PC-9 (cell line): ENCODE measurements around the gene NRIP1. TPM values are rescaled to one million over a fixed set of nuclear protein-coding genes. Genes with fewer than 3 reads are reported as not detected.

ENCODE experiments used
- BruUV-seq: library from RNA; stranded (reverse); fragments of 400-500 nt; replicated peaks from 2 replicates; lab custom pipeline; 2021; lab: Mats Ljungman, UMichigan
- CTCF ChIA-PET: fragments of 300-600 bp; sonication (Branson Sonifier 250); formaldehyde crosslinking; loops from one replicate; lab custom pipeline; 2022; ENCODE audit warnings: antibody characterized with exemption; lab: Charles Lee
- POLR2A ChIA-PET: fragments of 300-600 bp; sonication (Branson Sonifier 250); formaldehyde crosslinking; loops from one replicate; lab custom pipeline; 2022; ENCODE audit warnings: antibody characterized with exemption; ENCODE audit not compliant: unreplicated experiment; lab: Charles Lee
- DNase-seq, 2 experiments: peaks; one replicate each; pipeline versions ENCODE4 v3.0.0 to v3.0.0-alpha.2; 2015 to 2022; ENCODE audit warnings: mixed read lengths in 1 of 2
- H2AFZ ChIP-seq: fragments of 200-600 bp; sonication (generic); 2 replicates; pipeline ENCODE4 v1.8.1; 2017; ENCODE audit warnings: antibody characterized with exemption
- H3F3A ChIP-seq: fragments of 200-600 bp; sonication (generic); 2 replicates; pipeline ENCODE4 v1.8.1; 2017; ENCODE audit warnings: antibody characterized with exemption, mild to moderate bottlenecking, low read depth; ENCODE audit not compliant: insufficient read depth
- H3K27ac ChIP-seq: fragments of 200-600 bp; sonication (generic); 2 replicates; pipeline ENCODE4 v1.6.1; 2016; ENCODE audit warnings: mixed run types
- H3K27me3 ChIP-seq: fragments of 200-600 bp; sonication (generic); 2 replicates; pipeline ENCODE4 v1.6.1; 2016; ENCODE audit warnings: low read depth, mixed run types; ENCODE audit not compliant: insufficient read depth
- H3K36me3 ChIP-seq: fragments of 200-600 bp; sonication (generic); 2 replicates; pipeline ENCODE4 v1.6.1; 2016; ENCODE audit warnings: low read depth, mixed run types
- H3K4me1 ChIP-seq: fragments of 200-600 bp; sonication (generic); replicated peaks from 2 replicates; pipeline ENCODE4 v1.6.1; 2016; ENCODE audit warnings: mixed run types; ENCODE audit not compliant: insufficient read depth
- H3K4me2 ChIP-seq: fragments of 200-600 bp; sonication (generic); 2 replicates; pipeline ENCODE4 v1.6.1; 2017; ENCODE audit warnings: mixed run types
- H3K4me3 ChIP-seq: fragments of 200-600 bp; sonication (generic); 2 replicates; pipeline ENCODE4 v1.6.1; 2016; ENCODE audit warnings: mixed run types
- H3K79me2 ChIP-seq: fragments of 200-600 bp; sonication (generic); 2 replicates; pipeline ENCODE4 v1.6.1; 2017; ENCODE audit warnings: low read depth, mixed run types
- H3K9me2 ChIP-seq: fragments of 200-600 bp; sonication (generic); 2 replicates; pipeline ENCODE4 v1.8.1; 2017; ENCODE audit warnings: mild to moderate bottlenecking; ENCODE audit not compliant: insufficient read depth
- H3K9me3 ChIP-seq: fragments of 200-600 bp; sonication (generic); 2 replicates; pipeline ENCODE4 v1.8.1; 2016; ENCODE audit warnings: low read depth; ENCODE audit not compliant: insufficient read depth
- H4K20me1 ChIP-seq: fragments of 200-600 bp; sonication (generic); 2 replicates; pipeline ENCODE4 v1.8.1; 2017; ENCODE audit not compliant: insufficient read depth
- EZH2 ChIP-seq: fragments of 200-600 bp; sonication (generic); IDR thresholded peaks from 2 replicates; pipeline ENCODE4 v1.8.0; 2017; ENCODE audit warnings: antibody characterized with exemption, low read depth
- intact Hi-C: fragments of 100-400 bp; cut with micrococcal nuclease; formaldehyde crosslinking; loops from one replicate; pipeline ENCODE4 v1.10.0; 2022; ENCODE audit not compliant: unreplicated experiment
- total RNA-seq: library from RNA; stranded (reverse); gene quantifications from 2 replicates; pipeline ENCODE4 v1.2.3, GENCODE V29; 2021
- TF ChIP-seq, protein P1 (sequence below): fragments of 200-600 bp; sonication (generic); conservative IDR thresholded peaks from 2 replicates; pipeline ENCODE4 v1.6.1; 2017; ENCODE audit warnings: mixed run types, antibody characterized with exemption, mild to moderate bottlenecking, moderate library complexity

NRIP1 gene
- total RNA-seq, 1 experiment from 2014 or later, result 33.0 TPM

DNA sequence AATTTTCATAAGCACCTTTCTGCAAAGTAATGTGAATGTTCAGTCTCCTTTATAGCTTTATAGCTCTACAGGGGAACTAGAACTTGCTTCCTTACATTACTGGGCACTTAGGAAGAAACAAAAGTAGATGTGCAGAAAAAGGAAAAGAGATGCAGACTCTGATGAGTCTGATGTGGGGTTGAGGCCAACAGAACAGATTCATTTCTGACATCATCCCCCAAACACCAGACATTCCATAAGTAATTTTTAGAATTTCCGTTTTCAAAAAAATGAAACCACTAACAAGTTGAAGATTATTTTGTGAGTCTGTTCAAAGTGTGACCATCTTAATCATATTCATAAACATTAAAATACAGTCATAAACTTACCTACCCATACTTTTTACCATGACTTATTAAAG lies 96.0 kb downstream of the NRIP1 start:
- Histone ChIP-seq H3K9me2 (no peaks in the 10 kb centered on the region), H3K27ac (no peak overlapping the region; the same call in 1 of the 2 replicates), H4K20me1 (no peaks in the 10 kb centered on the region), H3K36me3 (peaks cover 79% of the 10 kb centered on the region), H3K79me2 (peaks cover 89% of the 10 kb centered on the region), H3K9me3 (0 out of 2 replicates have a peak, but pooled peaks cover 8% of the 10 kb centered on the region), H3K27me3 (no peaks in the 10 kb centered on the region), H3F3A (peaks cover 27% of the 10 kb centered on the region; the same call in 1 of the 2 replicates), H3K4me1 (no peaks in the 10 kb centered on the region), H3K4me3 (no peak overlapping the region), H3K4me2 (no peak overlapping the region), H2AFZ (no peak overlapping the region)
- no TSS peak for BruUV-seq
- no peak for TF ChIP-seq EZH2
- TF ChIP-seq, protein P1, sequence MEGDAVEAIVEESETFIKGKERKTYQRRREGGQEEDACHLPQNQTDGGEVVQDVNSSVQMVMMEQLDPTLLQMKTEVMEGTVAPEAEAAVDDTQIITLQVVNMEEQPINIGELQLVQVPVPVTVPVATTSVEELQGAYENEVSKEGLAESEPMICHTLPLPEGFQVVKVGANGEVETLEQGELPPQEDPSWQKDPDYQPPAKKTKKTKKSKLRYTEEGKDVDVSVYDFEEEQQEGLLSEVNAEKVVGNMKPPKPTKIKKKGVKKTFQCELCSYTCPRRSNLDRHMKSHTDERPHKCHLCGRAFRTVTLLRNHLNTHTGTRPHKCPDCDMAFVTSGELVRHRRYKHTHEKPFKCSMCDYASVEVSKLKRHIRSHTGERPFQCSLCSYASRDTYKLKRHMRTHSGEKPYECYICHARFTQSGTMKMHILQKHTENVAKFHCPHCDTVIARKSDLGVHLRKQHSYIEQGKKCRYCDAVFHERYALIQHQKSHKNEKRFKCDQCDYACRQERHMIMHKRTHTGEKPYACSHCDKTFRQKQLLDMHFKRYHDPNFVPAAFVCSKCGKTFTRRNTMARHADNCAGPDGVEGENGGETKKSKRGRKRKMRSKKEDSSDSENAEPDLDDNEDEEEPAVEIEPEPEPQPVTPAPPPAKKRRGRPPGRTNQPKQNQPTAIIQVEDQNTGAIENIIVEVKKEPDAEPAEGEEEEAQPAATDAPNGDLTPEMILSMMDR, result no peak
- POLR2A ChIA-PET, result no interaction called here
- intact Hi-C loops, result no loop called here
- CTCF ChIA-PET, result no interaction called here
- DNase-seq, result no peak

DNA sequence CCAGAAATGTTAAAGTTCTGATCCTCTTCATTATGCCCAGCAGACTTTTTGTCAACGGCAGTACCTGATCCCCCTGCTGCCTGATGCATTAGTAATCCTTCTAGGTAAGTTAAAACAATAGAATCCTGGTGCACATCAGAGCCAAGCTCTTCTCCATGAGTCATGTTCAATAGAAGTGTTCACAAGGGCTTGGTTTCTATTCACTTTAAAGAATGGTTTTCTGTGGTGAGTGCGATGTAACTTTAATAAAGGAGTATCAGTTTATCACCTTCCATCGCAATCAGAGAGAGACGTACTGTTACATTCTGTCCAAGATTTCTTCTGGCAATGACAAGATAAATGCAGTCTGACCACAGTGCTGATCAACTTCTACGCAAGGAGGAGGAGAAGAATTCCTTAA lies 96.8 kb downstream of the NRIP1 start:
- peaks cover 85% of the 10 kb centered on the region for H3K36me3 ChIP-seq

DNA sequence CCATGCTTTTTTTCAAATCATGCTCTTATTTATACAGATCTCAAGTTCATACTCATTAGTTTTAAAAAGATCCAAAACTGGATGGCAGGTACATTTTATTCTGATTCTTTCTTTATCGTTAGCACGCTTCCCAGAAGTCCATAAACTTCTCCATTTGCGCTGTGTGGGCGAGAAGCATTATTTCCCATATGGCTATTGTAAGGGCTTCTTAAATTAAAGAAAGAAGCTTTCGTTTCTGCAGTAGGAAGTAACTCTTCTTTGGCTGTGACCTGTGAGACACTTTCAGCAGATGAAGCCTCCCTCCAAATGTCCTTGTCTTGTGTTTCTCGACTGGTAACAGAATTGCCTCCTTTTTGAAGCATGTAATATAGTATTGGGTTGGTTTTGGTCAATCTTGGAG lies 100.2 kb downstream of the NRIP1 start:
- Histone ChIP-seq H4K20me1 (no peaks in the 10 kb centered on the region), H3K4me3 (no peak overlapping the region), H3K4me1 (no peaks in the 10 kb centered on the region; the same call in 1 of the 2 replicates), H3F3A (peaks cover 26% of the 10 kb centered on the region; the same call in 1 of the 2 replicates), H3K9me3 (0 out of 2 replicates have a peak, but pooled peaks cover 8% of the 10 kb centered on the region), H3K27me3 (no peaks in the 10 kb centered on the region), H3K36me3 (peaks cover 71% of the 10 kb centered on the region), H3K9me2 (no peaks in the 10 kb centered on the region), H3K4me2 (no peak overlapping the region), H3K27ac (no peak overlapping the region), H2AFZ (no peak overlapping the region), H3K79me2 (peaks cover 63% of the 10 kb centered on the region)
- ChIA-PET POLR2A (no interaction called here), CTCF (no interaction called here)
- TF ChIP-seq EZH2, result no peak
- TF ChIP-seq, protein P1, result no peak
- no peak for DNase-seq
- intact Hi-C loops, result no loop called here
- BruUV-seq, result no TSS peak

More for the DNA sequence above, 96.8 kb downstream of the NRIP1 start:
- ChIA-PET POLR2A (interaction anchor here (0.7 kb wide), 1 partner anchor 15 kb away, joined by 3 read pairs; no protein-coding TSS in a partner anchor), CTCF (no interaction called here)
- Histone ChIP-seq H2AFZ (no peak overlapping the region), H3K27me3 (no peaks in the 10 kb centered on the region), H3K27ac (no peak overlapping the region), H3K9me3 (0 out of 2 replicates have a peak, but pooled peaks cover 8% of the 10 kb centered on the region), H3F3A (peaks cover 25% of the 10 kb centered on the region; the same call in 1 of the 2 replicates), H3K4me2 (no peak overlapping the region), H3K79me2 (peaks cover 89% of the 10 kb centered on the region), H3K4me3 (no peak overlapping the region), H3K9me2 (no peaks in the 10 kb centered on the region), H4K20me1 (no peaks in the 10 kb centered on the region), H3K4me1 (no peaks in the 10 kb centered on the region)
- TF ChIP-seq, protein P1, result no peak
- no TSS peak for BruUV-seq
- intact Hi-C loops, result no loop called here
- peak in 1 of 2 experiments; percentile 7 for DNase-seq
